NOMO-1 treated with dmso at 0.1 percent for 144 hours (cell line): ENCODE results near the gene RPS2.

ENCODE experiments used
- DNase-seq: peaks from one replicate; lab custom pipeline; 2025; ENCODE audit not compliant: unreplicated experiment; lab: John Stamatoyannopoulos, UW

Gene RPS2

GRCh38 chr16:1999866-2000514 is 35.4 kb upstream of the RPS2 start:
- no peak for DNase-seq

GRCh38 chr16:1998852-1999801 is 34.5 kb upstream of the RPS2 start:
- no peak for DNase-seq

- DNase-seq = no peak
Measured at GRCh38 chr16:1998360-1998835, 33.8 kb upstream of the RPS2 start.

- DNase-seq = no peak
Measured at GRCh38 chr16:1997494-1998359, 33.1 kb upstream of the RPS2 start.

- no peak for DNase-seq
Measured at GRCh38 chr16:1993731-1994131, 29.1 kb upstream of the RPS2 start.

GRCh38 chr16:1992704-1993317 is 28.2 kb upstream of the RPS2 start:
- no peak for DNase-seq

- DNase-seq = peak; percentile 79
Measured at GRCh38 chr16:1991948-1992703, 27.5 kb upstream of the RPS2 start.

GRCh38 chr16:1991588-1991947 is 26.9 kb upstream of the RPS2 start:
- no peak for DNase-seq

GRCh38 chr16:1991135-1991551 is 26.5 kb upstream of the RPS2 start:
- no peak for DNase-seq

GRCh38 chr16:1990351-1991134 is 25.9 kb upstream of the RPS2 start:
- no peak for DNase-seq

- DNase-seq = no peak
Measured at GRCh38 chr16:1990101-1990350, 25.4 kb upstream of the RPS2 start.

- no peak for DNase-seq
Measured at GRCh38 chr16:1989209-1990100, 24.8 kb upstream of the RPS2 start, which contains the start of gene SYNGR3. TSS of gene SYNGR3 (plus strand) at chr16:1989970. CDS start at chr16:1990103, 133 bp downstream.

- no peak for DNase-seq
Measured at GRCh38 chr16:1987198-1987597, 22.6 kb upstream of the RPS2 start.

GRCh38 chr16:1985466-1986150 is 21.0 kb upstream of the RPS2 start:
- no peak for DNase-seq

- no peak for DNase-seq
Measured at GRCh38 chr16:1984347-1985225, 20.0 kb upstream of the RPS2 start.

- peak; percentile 87 for DNase-seq
Measured at GRCh38 chr16:1983544-1984346, 19.1 kb upstream of the RPS2 start, which contains the start of gene GFER. TSS of gene GFER (plus strand) at chr16:1984193. CDS start at chr16:1984219, 26 bp downstream.
